Central memory CD4-positive, alpha-beta T cell (primary cell): Measurements from ENCODE around the gene APH1A.
"Not testable (repeated sequence)": the region's sequence is repeated elsewhere in the genome, so short reads cannot be mapped to it uniquely, and the experiment has no call there.

Source experiments
- DNase-seq: peaks from one replicate; pipeline ENCODE4 v3.0.0; 2022
- total RNA-seq, 3 experiments: gene quantifications; one replicate each; lab custom pipeline; 2026; lab: John Stamatoyannopoulos, UW

APH1A gene
- 78.3 to 125 (median 123) reads per million in 3 experiments for total RNA-seq

GRCh38 chr1:150268705-150269403 lies at the start of gene APH1A:
Gene APH1A, minus strand, starts transcription at chr1:150269016. Its CDS starts 206 bp downstream, at chr1:150268810.
- peak; percentile 90 for DNase-seq

GRCh38 chr1:150314691-150315090 lies 45.9 kb upstream of the APH1A start:
- DNase-seq, result not testable (repeated sequence)

DNA sequence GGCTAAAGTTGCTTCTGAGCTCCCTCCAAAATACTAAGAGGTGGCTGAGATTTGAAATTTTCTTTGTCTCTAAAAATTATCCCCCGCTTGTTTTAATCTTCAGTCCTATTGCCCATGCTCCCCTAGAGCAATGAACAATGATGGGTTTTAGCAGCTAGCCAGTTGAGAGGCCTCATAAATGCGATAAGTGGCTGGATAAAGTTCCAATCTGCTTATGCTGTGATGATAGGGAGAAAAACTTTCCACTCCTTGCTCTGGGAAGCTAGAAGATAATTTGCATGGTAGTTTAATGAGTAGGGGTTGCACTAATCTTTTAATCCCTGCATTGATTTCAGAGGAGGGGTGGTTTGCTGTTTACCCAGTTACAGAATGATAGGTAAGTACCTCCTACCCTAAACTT lies 42.9 kb upstream of the APH1A start:
- no peak for DNase-seq

GRCh38 chr1:150309758-150310508 lies 41.1 kb upstream of the APH1A start:
- DNase-seq, result no peak

DNA sequence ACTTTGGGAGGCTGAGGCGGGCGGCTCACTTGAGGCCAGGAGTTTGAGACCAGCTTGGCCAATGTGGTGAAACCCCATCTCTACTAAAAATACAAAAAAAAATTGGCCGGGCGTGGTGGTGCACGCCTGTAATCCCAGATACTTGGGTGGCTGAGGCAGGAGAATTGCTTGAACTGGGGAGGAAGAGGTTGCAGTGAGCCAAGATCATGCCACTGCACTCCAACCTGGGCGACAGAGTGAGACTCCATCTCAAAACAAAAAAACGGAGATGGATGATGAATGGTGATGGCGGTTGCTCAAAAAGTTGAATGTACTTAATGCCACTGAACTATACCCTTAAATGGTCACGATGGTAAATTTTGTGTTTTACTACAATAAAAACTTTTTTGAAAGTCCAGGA lies 39.8 kb upstream of the APH1A start:
- DNase-seq, result not testable (repeated sequence)

GRCh38 chr1:150302902-150303301 lies 34.1 kb upstream of the APH1A start:
- DNase-seq, result no peak

- DNase-seq, result no peak
Measured at GRCh38 chr1:150302338-150302737, 33.5 kb upstream of the APH1A start.

- DNase-seq, result no peak
Measured at GRCh38 chr1:150299716-150300115, 30.9 kb upstream of the APH1A start.

GRCh38 chr1:150295476-150295875 lies 26.7 kb upstream of the APH1A start:
- DNase-seq, result no peak

DNA sequence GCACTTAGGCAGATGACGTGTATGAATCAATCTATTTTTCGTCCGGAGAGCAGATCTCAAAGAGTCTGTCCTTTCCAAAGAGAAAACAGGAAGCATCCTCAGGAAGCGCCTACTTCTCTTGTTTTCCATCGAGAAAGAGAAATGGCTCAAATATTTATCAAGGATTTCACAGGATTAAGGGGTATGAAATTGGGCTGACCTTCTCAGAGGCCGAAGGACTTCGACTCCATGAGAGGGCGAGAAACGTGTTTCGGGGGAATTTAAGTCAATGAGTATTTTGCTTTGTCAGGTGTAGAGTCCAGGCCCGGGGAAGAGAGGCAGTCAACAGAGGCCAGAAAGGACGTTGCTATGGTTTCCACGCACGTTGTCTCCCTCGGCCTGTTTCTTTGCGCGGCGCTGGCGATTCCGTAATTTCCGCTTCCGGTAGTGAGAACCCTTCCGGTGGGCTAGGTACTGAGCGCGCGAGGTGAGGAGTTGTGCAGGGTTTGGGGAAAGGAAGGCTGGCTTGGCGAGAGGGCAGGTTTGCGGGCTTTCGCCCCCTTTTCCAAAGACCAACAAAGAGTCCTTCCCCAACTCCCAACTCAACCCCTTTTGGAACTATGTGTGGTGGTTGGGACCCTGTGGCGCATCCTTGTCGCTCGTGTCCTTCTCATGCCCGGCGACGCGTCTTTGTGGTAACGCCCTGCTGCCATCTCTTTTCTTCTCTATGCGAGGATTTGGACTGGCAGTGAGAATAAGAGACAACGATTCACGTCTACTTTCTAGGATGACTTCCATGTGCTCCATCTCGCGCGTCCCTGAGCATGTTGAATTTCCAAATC lies 24.8 kb upstream of the APH1A start, which contains the start of gene MRPS21:
TSS of gene MRPS21 (plus strand) at position 429 of the 821 bp plus-strand sequence. CDS start 506 bp downstream, outside the sequence.
- peak; percentile 88 for DNase-seq

- DNase-seq, result no peak
Measured at GRCh38 chr1:150288822-150289221, 20.0 kb upstream of the APH1A start.

DNA sequence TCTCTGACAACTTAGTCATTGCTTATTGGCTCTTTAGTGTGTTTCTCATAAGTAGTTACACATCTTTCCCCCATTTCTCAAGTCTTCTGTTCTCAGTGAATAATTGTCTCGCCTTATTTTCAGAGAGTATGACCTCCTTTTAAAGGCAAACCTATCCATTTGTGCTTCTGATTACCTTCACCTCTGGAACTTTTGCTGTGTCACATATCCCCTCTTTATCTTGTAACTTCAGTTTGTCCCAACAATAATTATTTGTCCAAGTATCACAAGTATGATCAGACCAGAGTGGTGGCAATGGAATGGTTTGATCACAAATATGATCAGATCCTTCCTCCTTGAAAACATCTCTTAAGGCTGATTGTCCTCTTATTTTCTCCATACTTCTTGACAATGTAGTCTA lies 19.6 kb upstream of the APH1A start:
- DNase-seq, result no peak

DNA sequence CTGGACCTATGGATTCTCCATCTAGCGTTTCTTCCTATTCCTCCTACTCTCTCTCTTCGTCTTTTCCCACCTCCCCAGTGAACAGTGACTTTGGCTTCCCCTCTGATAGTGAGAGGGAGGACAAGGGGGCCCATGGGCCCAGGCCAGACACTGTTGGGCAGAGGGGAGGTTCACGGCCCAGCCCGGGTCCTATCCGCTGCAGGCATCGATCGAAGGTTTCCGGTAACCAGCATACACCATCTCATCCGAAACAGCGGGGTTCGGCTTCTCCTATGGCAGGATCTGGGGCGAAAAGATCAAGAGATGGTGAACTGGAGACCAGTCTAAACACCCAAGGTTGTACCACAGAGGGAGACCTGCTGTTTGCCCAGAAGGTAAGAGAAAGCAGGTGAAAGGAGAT lies 14.4 kb upstream of the APH1A start:
- DNase-seq, result no peak

DNA sequence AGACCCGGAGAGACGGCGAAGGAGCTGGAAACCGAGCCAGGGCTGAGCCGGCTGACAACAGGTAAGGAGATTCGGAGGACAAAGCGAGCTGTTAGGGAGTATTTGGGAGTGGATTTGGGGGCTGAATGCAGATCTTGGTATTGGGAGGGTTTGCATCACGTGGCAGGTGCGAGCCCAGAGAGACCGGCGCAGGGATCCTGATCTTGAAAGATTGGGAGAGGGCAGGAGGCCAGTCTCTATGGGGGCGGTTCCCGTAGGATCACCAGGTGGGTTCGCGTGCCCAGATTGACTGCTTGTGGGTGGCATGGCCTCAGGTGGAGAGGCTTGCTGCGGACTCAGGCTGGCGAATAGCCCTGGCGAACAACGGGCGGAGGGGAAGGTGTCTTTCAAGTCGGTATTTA lies 13.7 kb upstream of the APH1A start:
- DNase-seq, result no peak

GRCh38 chr1:150281758-150282557 lies 13.1 kb upstream of the APH1A start, which contains the start of gene CIART:
Gene CIART, plus strand, starts transcription at chr1:150282554. Its CDS starts 714 bp downstream, at chr1:150283268.
- DNase-seq, result peak; percentile 85

- peak; percentile 29 for DNase-seq
Measured at GRCh38 chr1:150281221-150281757, 12.5 kb upstream of the APH1A start.

DNA sequence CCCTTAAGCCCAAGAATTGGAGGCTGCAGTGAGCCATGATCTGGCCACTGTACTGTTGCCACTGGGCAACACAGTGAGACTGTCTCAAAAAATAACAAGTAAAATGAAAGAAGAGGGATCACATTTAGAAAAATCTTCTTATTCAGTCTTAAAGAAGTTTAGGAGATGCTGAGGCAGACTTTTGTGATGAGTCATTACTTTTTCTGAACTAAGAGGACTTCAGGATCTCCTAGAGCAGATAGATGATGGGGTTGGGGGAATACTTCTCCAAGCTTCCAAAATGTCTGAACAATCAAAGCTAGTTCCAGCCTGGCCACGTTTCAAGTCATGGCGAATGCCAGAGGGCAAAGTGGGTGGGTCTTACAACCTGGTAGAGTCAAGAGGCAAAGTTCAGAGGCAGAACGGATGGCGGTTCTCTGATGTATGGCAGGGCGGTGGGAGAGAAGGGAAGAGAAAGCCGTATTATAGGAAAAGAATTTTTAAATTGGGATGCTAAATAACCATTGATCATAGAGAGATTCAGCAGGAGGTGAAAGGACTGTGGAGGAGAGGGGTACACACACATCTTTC lies 11.4 kb upstream of the APH1A start:
- DNase-seq, result no peak

DNA sequence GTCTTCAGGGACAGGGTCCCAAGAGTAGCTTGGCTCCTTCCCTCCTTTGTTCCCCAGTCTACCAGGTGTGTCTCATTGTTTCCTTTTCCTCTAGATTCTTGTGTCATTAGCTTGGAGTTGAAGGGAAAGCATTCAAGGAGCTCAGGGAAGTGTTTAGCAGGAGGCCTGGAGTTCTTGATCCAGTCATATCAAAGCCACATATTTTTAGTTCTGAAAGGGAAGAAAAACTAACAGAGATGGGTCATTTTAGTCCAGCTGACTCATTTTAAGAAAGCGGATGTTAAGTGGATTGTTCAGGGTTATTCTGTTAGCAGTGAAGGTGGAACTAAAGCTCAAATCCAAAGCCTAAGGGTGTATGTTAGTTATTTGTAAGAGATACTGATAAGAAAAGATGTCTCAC lies 4.5 kb upstream of the APH1A start:
- DNase-seq, result no peak

- DNase-seq, result no peak
Measured at GRCh38 chr1:150271291-150271959, 2.6 kb upstream of the APH1A start.

- DNase-seq, result no peak
Measured at GRCh38 chr1:150269451-150269850, 635 bp upstream of the APH1A start.

- DNase-seq, result peak; percentile 58
Measured at GRCh38 chr1:150268340-150268704, 494 bp downstream of the APH1A start.
